Smooth muscle cell (in vitro differentiated cells): Measurements from ENCODE around the gene HNF4A. TPM values are rescaled to one million over a fixed set of nuclear protein-coding genes. Genes with fewer than 3 reads are reported as not detected.

Experiments used
- DNase-seq: peaks from one replicate; lab custom pipeline; 2025; ENCODE audit not compliant: unreplicated experiment; lab: John Stamatoyannopoulos, UW
- H2AFZ ChIP-seq: fragments of 200-600 bp; sonication (generic); 2 replicates; pipeline ENCODE4 v1.6.0; 2016; ENCODE audit warnings: antibody characterized with exemption, low read depth, mild to moderate bottlenecking
- H3F3A ChIP-seq: fragments of 200-600 bp; sonication (generic); 2 replicates; pipeline ENCODE4 v1.6.0; 2017; ENCODE audit warnings: antibody characterized with exemption, low read depth
- H3K27ac ChIP-seq: fragments of 200-600 bp; sonication (generic); 2 replicates; pipeline ENCODE4 v1.5.1; 2016; ENCODE audit warnings: low read depth, mild to moderate bottlenecking
- H3K27me3 ChIP-seq: fragments of 200-600 bp; sonication (generic); 2 replicates; pipeline ENCODE4 v1.6.1; 2016; ENCODE audit warnings: low read depth, mild to moderate bottlenecking
- H3K36me3 ChIP-seq: fragments of 200-600 bp; sonication (generic); 2 replicates; pipeline ENCODE4 v1.5.1; 2016; ENCODE audit warnings: low read depth
- H3K4me1 ChIP-seq: fragments of 200-600 bp; sonication (generic); 2 replicates; pipeline ENCODE4 v1.5.1; 2016; ENCODE audit warnings: low read depth
- H3K4me2 ChIP-seq: fragments of 200-600 bp; sonication (generic); 2 replicates; pipeline ENCODE4 v1.6.0; 2016; ENCODE audit warnings: mild to moderate bottlenecking
- H3K4me3 ChIP-seq: fragments of 200-600 bp; sonication (generic); 2 replicates; pipeline ENCODE4 v1.5.1; 2016; ENCODE audit warnings: mild to moderate bottlenecking
- H3K79me2 ChIP-seq: fragments of 200-600 bp; sonication (generic); 2 replicates; pipeline ENCODE4 v1.6.0; 2016; ENCODE audit warnings: low read depth, mild to moderate bottlenecking
- H3K9ac ChIP-seq: fragments of 200-600 bp; sonication (generic); 2 replicates; pipeline ENCODE4 v1.6.0; 2016; ENCODE audit warnings: low read depth
- H3K9me3 ChIP-seq: fragments of 200-600 bp; sonication (generic); replicated peaks from 2 replicates; pipeline ENCODE4 v1.5.1; 2016; ENCODE audit warnings: low read depth
- H4K20me1 ChIP-seq: fragments of 200-600 bp; sonication (generic); 2 replicates; pipeline ENCODE4 v1.6.0; 2016; ENCODE audit warnings: low read depth
- CTCF ChIP-seq: fragments of 200-600 bp; sonication (generic); IDR thresholded peaks from 2 replicates; pipeline ENCODE4 v1.5.1; 2017; ENCODE audit warnings: borderline replicate concordance, mild to moderate bottlenecking, antibody characterized with exemption; ENCODE audit not compliant: insufficient read depth, poor library complexity, severe bottlenecking
- WGBS: methylation state at CpG from one replicate; pipeline ENCODE4 v1.1.7; 2016; ENCODE audit warnings: low lambda C conversion rate; 5-methylcytosine and 5-hydroxymethylcytosine counted together
- polyA plus RNA-seq: library from polyadenylated mRNA; unstranded; fragments of >200 nt; fragmentation: Nextera tagmentation; extraction: Ambion mirVana; gene quantifications from 2 replicates; pipeline ENCODE4 v1.2.1, GENCODE V29; 2016
- total RNA-seq: library from RNA; depleted of rRNA; stranded (reverse); fragments of >200 nt; gene quantifications from 2 replicates; pipeline ENCODE4 v1.2.3, GENCODE V29; 2014

The HNF4A gene
- total and polyA plus RNA-seq, 2 experiments from 2014 or later = not detected

GRCh38 chr20:44410583-44411019, 55.1 kb downstream of the HNF4A start:
- H3K9ac ChIP-seq = no peak overlapping the region
- WGBS = 97% methylated on average over 2 of the region's 2 CpGs
- H3K9me3 ChIP-seq = no peaks in the 10 kb centered on the region
- H3F3A ChIP-seq = no peaks in the 10 kb centered on the region
- no peaks in the 10 kb centered on the region for H3K36me3 ChIP-seq
- H3K27ac ChIP-seq = no peak overlapping the region
- H2AFZ ChIP-seq = no peak overlapping the region
- H3K4me1 ChIP-seq = no peaks in the 10 kb centered on the region
- H3K79me2 ChIP-seq = no peaks in the 10 kb centered on the region
- no peaks in the 10 kb centered on the region for H3K27me3 ChIP-seq
- no peak for TF ChIP-seq CTCF
- no peaks in the 10 kb centered on the region for H4K20me1 ChIP-seq
- H3K4me3 ChIP-seq = no peak overlapping the region
- H3K4me2 ChIP-seq = no peak overlapping the region
- no peak for DNase-seq

- Histone ChIP-seq H3F3A (no peaks in the 10 kb centered on the region), H3K4me2 (no peak overlapping the region), H3K36me3 (no peaks in the 10 kb centered on the region), H3K27me3 (no peaks in the 10 kb centered on the region), H3K4me3 (no peak overlapping the region), H3K79me2 (no peaks in the 10 kb centered on the region), H3K9me3 (no peaks in the 10 kb centered on the region), H3K27ac (no peak overlapping the region), H2AFZ (no peak overlapping the region), H4K20me1 (no peaks in the 10 kb centered on the region), H3K4me1 (no peaks in the 10 kb centered on the region), H3K9ac (no peak overlapping the region)
- no peak for TF ChIP-seq CTCF
- WGBS = 91% methylated on average over 22 of the region's 28 CpGs
- DNase-seq = no peak
Measured at GRCh38 chr20:44411020-44411756, 55.7 kb downstream of the HNF4A start.

- no peak for TF ChIP-seq CTCF
- Histone ChIP-seq H3K4me3 (no peak overlapping the region), H4K20me1 (no peaks in the 10 kb centered on the region), H3K27ac (no peak overlapping the region), H3K4me2 (no peak overlapping the region), H3K9me3 (no peaks in the 10 kb centered on the region), H3K9ac (no peak overlapping the region), H3F3A (no peaks in the 10 kb centered on the region), H3K27me3 (peaks cover 2% of the 10 kb centered on the region), H3K36me3 (no peaks in the 10 kb centered on the region), H3K4me1 (no peaks in the 10 kb centered on the region), H2AFZ (no peak overlapping the region), H3K79me2 (no peaks in the 10 kb centered on the region)
- 80% methylated on average over 10 of the region's 10 CpGs for WGBS
- no peak for DNase-seq
Measured at GRCh38 chr20:44411757-44412401, 56.4 kb downstream of the HNF4A start.
